Measurements from ENCODE around the gene CGREF1. TPM values are rescaled to one million over a fixed set of nuclear protein-coding genes. Genes with fewer than 3 reads are reported as not detected.

CGREF1 gene
- total and polyA plus RNA-seq, 11 donors, result 0.24 to 2.7 (median 0.92) TPM; not detected in 1

DNA sequence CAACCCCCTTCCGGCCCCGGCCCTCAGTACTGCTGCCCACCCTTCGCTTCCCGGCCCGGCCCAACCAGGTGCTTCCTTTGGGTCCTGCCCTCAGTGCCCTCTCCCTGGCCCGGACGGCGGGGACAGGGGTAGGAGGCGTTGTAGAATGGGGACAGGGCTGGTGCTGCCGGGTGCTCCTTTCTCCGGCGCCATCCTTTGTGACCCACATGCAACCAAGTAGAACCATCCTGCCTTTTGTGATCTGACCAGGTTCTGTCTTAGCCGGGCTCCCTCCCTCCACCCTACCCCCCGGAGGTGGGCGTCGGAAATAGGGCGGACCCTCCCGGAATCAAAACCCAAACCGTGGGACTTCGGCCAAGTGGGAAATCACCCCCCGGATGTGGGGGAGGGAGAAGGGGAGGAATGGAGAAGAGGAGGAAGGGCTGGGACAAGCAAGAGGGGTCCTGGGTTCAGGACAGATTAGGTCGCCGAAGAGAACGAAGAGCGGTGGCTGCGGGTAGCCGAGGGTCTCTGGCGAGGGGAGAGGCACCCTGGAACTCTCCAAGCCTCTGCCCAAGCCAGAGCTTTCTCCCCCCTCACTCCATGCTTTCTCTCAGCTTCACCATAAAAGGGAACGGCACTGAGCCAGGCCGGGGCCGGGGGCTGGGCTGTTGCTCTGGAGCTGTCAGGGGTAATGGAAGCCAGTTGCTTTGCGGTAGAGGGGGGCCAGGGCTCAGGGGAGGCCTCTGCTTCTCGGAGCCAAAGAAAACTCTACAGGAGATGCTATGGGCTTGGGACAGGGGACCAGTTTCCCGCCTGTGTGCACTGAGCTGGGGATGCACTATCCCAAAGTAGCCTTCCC, 46.7 kb downstream of the CGREF1 start:
- H3K4me3 ChIP-seq, result peak overlapping the region; percentile 55 to 99 (median 89)
- peaks cover 3 to 77% (median 50%) of the 10 kb centered on the region in 12 donors for H3K4me1 ChIP-seq
- intact Hi-C loops (cut with DNase I), result loop anchor here in 4 of 10 donors (1.0 to 5.0 kb wide), 4 partner anchors 21 to 40 kb away; partner anchors contain the start of genes AGBL5 (in 3 of the 4) and TMEM214 (in 1 of the 4)
- H3K27me3 ChIP-seq, result no peaks in the 10 kb centered on the region
- TF ChIP-seq, protein P1, sequence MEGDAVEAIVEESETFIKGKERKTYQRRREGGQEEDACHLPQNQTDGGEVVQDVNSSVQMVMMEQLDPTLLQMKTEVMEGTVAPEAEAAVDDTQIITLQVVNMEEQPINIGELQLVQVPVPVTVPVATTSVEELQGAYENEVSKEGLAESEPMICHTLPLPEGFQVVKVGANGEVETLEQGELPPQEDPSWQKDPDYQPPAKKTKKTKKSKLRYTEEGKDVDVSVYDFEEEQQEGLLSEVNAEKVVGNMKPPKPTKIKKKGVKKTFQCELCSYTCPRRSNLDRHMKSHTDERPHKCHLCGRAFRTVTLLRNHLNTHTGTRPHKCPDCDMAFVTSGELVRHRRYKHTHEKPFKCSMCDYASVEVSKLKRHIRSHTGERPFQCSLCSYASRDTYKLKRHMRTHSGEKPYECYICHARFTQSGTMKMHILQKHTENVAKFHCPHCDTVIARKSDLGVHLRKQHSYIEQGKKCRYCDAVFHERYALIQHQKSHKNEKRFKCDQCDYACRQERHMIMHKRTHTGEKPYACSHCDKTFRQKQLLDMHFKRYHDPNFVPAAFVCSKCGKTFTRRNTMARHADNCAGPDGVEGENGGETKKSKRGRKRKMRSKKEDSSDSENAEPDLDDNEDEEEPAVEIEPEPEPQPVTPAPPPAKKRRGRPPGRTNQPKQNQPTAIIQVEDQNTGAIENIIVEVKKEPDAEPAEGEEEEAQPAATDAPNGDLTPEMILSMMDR (IDR thresholded peaks at IDR 0.05), result no peak
- TF ChIP-seq POLR2A (IDR thresholded peaks at IDR 0.05), result no peak
- H3K27ac ChIP-seq, result peak overlapping the region; percentile 62 to 99 (median 96)
- H3K36me3 ChIP-seq, result peaks cover 0 to 32% (median 24%) of the 10 kb centered on the region in 9 donors
- DNase-seq (peak; percentile 78 to 88 (median 88)), ATAC-seq (peak; percentile 28 to 72 (median 40))
- H3K9me3 ChIP-seq, result no peaks in the 10 kb centered on the region
- WGBS, 4 donors, result 3 to 4% (median 3%) methylated on average over 29 to 34 of the region's 34 CpGs

DNA sequence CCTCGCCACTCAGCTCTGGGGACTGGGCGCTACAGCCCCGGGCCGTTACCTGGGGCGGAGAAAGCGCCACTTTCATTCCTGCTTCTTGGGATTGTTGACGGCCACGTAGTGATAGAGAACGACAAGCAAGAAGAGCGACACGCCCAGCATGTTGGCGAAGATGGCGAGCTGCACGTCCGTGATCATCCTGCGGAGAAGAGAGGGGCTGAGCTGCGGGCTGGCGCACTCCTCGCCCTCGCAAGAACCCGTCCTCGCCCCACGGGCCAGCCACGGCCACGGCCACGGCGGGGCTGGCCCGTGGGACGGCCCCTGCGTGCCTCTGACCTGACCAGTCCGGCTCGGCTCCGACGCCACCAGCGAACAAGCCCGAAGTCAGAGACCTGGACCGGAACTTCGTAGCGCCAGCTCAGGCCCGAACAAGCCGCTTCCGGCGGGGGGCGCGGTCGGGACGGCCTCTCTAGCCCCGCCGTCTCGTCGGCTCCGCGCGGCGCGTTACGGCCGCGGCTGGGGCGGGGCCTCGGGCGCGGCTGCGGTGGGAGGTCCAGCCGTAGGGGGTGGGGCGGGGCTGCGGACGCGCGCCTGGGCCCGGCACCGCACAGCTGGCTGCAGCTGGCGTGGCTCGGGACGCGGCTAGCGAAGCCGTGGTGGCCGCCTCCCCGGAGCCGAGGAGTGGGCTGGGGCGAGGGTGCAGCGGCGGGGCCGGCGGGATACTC, 47.5 kb downstream of the CGREF1 start, which contains the start of gene OST4:
Gene OST4, minus strand, starts transcription at position 378 of the 713 bp plus-strand sequence.
- intact Hi-C loops (cut with DNase I), result loop anchor here in 4 of 10 donors (1.0 to 5.0 kb wide), 4 partner anchors 20 to 39 kb away; partner anchors contain the start of genes AGBL5 (in 2 of the 4) and TMEM214 (in 1 of the 4)
- TF ChIP-seq, protein P1 (IDR thresholded peaks at IDR 0.05), result peak in 2 of 12 donors; percentile 30 to 40
- TF ChIP-seq POLR2A (IDR thresholded peaks at IDR 0.05), result peak in 1 of 2 donors; percentile 77
- H3K4me1 ChIP-seq, result peaks cover 3 to 72% (median 48%) of the 10 kb centered on the region in 12 donors
- ATAC-seq (peak; percentile 77 to 95 (median 92)), DNase-seq (peak; percentile 95 to 97 (median 96))
- H3K4me3 ChIP-seq, result peak within 1 kb of the TSS; percentile 55 to 99 (median 89)
- H3K27me3 ChIP-seq, result no peaks in the 10 kb centered on the region
- H3K36me3 ChIP-seq, result peaks cover 0 to 39% (median 32%) of the 10 kb centered on the region in 9 donors
- 0% methylated on average over 5 to 86 of the region's 86 CpGs for WGBS, 4 donors
- no peaks in the 10 kb centered on the region for H3K9me3 ChIP-seq
- peak within 1 kb of the TSS; percentile 62 to 99 (median 96) for H3K27ac ChIP-seq

DNA sequence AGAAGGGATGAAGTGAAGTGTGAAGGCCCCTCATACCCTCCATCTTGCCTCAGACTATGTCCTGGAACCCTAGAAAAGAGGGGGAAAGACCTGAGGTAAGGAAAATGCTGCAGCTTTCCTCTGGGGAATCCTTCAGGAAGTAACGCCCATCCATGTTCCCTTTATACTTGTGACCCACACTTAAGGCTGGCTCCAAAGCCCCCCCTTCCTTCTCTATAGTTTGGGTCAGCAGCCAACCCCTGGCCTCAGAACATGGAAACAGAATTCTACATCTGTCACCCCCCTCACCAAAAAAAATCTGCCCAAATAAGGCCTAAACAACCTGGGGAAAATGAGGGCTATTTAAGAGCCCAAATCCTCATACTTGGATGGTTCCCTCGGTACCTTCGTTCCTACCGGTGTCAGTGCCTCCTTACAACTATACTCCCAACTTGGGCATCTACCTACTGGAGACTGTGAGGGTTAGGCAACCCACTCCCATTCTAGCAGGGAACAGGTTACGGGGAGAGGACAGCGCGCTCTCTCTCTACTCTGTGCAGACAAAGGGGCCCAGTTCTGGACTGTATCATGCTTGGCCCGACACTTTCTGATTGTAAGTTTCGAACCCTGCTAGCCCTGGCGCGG, 48.2 kb downstream of the CGREF1 start:
- Histone ChIP-seq H3K9me3 (no peaks in the 10 kb centered on the region), H3K36me3 (peaks cover 0 to 46% (median 39%) of the 10 kb centered on the region in 9 donors), H3K27me3 (no peaks in the 10 kb centered on the region), H3K27ac (peak overlapping the region; percentile 62 to 99 (median 96)), H3K4me1 (peaks cover 3 to 67% (median 48%) of the 10 kb centered on the region in 12 donors), H3K4me3 (peak overlapping the region; percentile 55 to 99 (median 89))
- WGBS, 4 donors, result 3 to 6% (median 4%) methylated on average over 8 to 11 of the region's 11 CpGs
- intact Hi-C loops (cut with DNase I), result loop anchor here in 4 of 10 donors (1.0 to 5.0 kb wide), 4 partner anchors 19 to 38 kb away; partner anchors contain the start of genes AGBL5 (in 2 of the 4) and TMEM214 (in 1 of the 4)
- no peak for DNase-seq
- no peak for TF ChIP-seq POLR2A (IDR thresholded peaks at IDR 0.05)
- TF ChIP-seq, protein P1 (IDR thresholded peaks at IDR 0.05), result no peak
- ATAC-seq, result peak in 1 of 4 donors; percentile 0

Measured in heart left ventricle (tissue), 16 donors.